Measurements from ENCODE around the gene PRDM10.
A peak's percentile ranks its signal among the peaks of the same experiment; 100 is the strongest.
"Not testable (repeated sequence)": the region's sequence is repeated elsewhere in the genome, so short reads cannot be mapped to it uniquely, and the experiment has no call there.

PRDM10 gene

GRCh38 chr11:129976328-129976727 is 26.3 kb downstream of the PRDM10 start:
- DNase-seq (ENCODE audit: low read depth): no peak

GRCh38 chr11:129975543-129975942 is 27.1 kb downstream of the PRDM10 start:
- DNase-seq (ENCODE audit: low read depth): no peak

- no peak for DNase-seq (ENCODE audit: low read depth)
Observed at GRCh38 chr11:129974672-129975071, 28.0 kb downstream of the PRDM10 start.

- DNase-seq (ENCODE audit: low read depth): no peak
Observed at GRCh38 chr11:129974237-129974636, 28.4 kb downstream of the PRDM10 start.

GRCh38 chr11:129973809-129974208 is 28.8 kb downstream of the PRDM10 start:
- no peak for DNase-seq (ENCODE audit: low read depth)

GRCh38 chr11:129973068-129973467 is 29.6 kb downstream of the PRDM10 start:
- DNase-seq (ENCODE audit: low read depth): no peak

GRCh38 chr11:129972611-129973010 is 30.0 kb downstream of the PRDM10 start:
- DNase-seq (ENCODE audit: low read depth): no peak

GRCh38 chr11:129971856-129972255 is 30.8 kb downstream of the PRDM10 start:
- not testable (repeated sequence) for DNase-seq (ENCODE audit: low read depth)

GRCh38 chr11:129969920-129970319 is 32.7 kb downstream of the PRDM10 start:
- no peak for DNase-seq (ENCODE audit: low read depth)

GRCh38 chr11:129968591-129969419 is 33.8 kb downstream of the PRDM10 start:
- no peak for DNase-seq (ENCODE audit: low read depth)

GRCh38 chr11:129967996-129968395 is 34.6 kb downstream of the PRDM10 start:
- DNase-seq (ENCODE audit: low read depth): no peak

GRCh38 chr11:129965248-129965647 is 37.4 kb downstream of the PRDM10 start:
- DNase-seq (ENCODE audit: low read depth): no peak

GRCh38 chr11:129960216-129961214 is 42.1 kb downstream of the PRDM10 start:
- DNase-seq (ENCODE audit: low read depth): peak; percentile 74

GRCh38 chr11:129959687-129960086 is 42.9 kb downstream of the PRDM10 start:
- no peak for DNase-seq (ENCODE audit: low read depth)

- no peak for DNase-seq (ENCODE audit: low read depth)
Observed at GRCh38 chr11:129955282-129955681, 47.4 kb downstream of the PRDM10 start.

GRCh38 chr11:129954703-129955102 is 47.9 kb downstream of the PRDM10 start:
- not testable (repeated sequence) for DNase-seq (ENCODE audit: low read depth)

GRCh38 chr11:129951866-129952262 is 50.8 kb downstream of the PRDM10 start:
- no peak for DNase-seq (ENCODE audit: low read depth)

- DNase-seq (ENCODE audit: low read depth): no peak
Observed at GRCh38 chr11:129951201-129951865, 51.3 kb downstream of the PRDM10 start.

- DNase-seq (ENCODE audit: low read depth): peak; percentile 29
Observed at GRCh38 chr11:129950101-129951091, 52.2 kb downstream of the PRDM10 start.

GRCh38 chr11:129948926-129949466 is 53.6 kb downstream of the PRDM10 start:
- DNase-seq (ENCODE audit: low read depth): no peak

- no peak for DNase-seq (ENCODE audit: low read depth)
Observed at GRCh38 chr11:129947474-129947873, 55.2 kb downstream of the PRDM10 start.

Data from fibroblast of gingiva (primary cell).